Stimulated activated CD8-positive, alpha-beta memory T cell treated with anti-CD3 and anti-CD28 coated beads, Interleukin-2, amount 100 ng/mL, for 1 hour (primary cell): ENCODE measurements around the gene LIMCH1.
"Not testable (repeated sequence)": the region's sequence is repeated elsewhere in the genome, so short reads cannot be mapped to it uniquely, and the experiment has no call there.

Source experiments
- DNase-seq, 2 donors: peaks; one replicate each; pipeline ENCODE4 v3.0.0-alpha.2; 2020; ENCODE audit warnings: low read depth in 2 of 2

The LIMCH1 gene

GRCh38 chr4:41727861-41728572 is 190.1 kb downstream of the LIMCH1 start:
- DNase-seq = no peak

- no peak for DNase-seq
Measured at GRCh38 chr4:41728573-41728913, 190.6 kb downstream of the LIMCH1 start.

- no peak for DNase-seq
Measured at GRCh38 chr4:41731569-41732126, 193.7 kb downstream of the LIMCH1 start.

GRCh38 chr4:41734371-41734770 is 196.4 kb downstream of the LIMCH1 start:
- no peak for DNase-seq

GRCh38 chr4:41737491-41737890 is 199.5 kb downstream of the LIMCH1 start:
- DNase-seq = not testable (repeated sequence)

- no peak for DNase-seq
Measured at GRCh38 chr4:41741354-41741753, 203.4 kb downstream of the LIMCH1 start.

GRCh38 chr4:41744572-41745291 is 206.8 kb downstream of the LIMCH1 start:
- no peak for DNase-seq

GRCh38 chr4:41745292-41746024 is 207.5 kb downstream of the LIMCH1 start:
- DNase-seq = no peak

GRCh38 chr4:41746025-41746439 is 208.1 kb downstream of the LIMCH1 start:
- no peak for DNase-seq

GRCh38 chr4:41746440-41747229 is 208.7 kb downstream of the LIMCH1 start:
- no peak for DNase-seq

- DNase-seq = no peak
Measured at GRCh38 chr4:41747230-41748055, 209.5 kb downstream of the LIMCH1 start.

- no peak for DNase-seq
Measured at GRCh38 chr4:41748074-41748570, 210.2 kb downstream of the LIMCH1 start.

GRCh38 chr4:41748571-41749475 is 210.9 kb downstream of the LIMCH1 start, which contains the start of gene PHOX2B:
TSS of gene PHOX2B (minus strand) at chr4:41748725. CDS start at chr4:41748610, 115 bp downstream.
- no peak for DNase-seq

GRCh38 chr4:41749631-41750039 is 211.7 kb downstream of the LIMCH1 start:
- DNase-seq = no peak
